ENCODE data around the gene SRGAP2B.
"Not testable (repeated sequence)": the region's sequence is repeated elsewhere in the genome, so short reads cannot be mapped to it uniquely, and the experiment has no call there.

DNA sequence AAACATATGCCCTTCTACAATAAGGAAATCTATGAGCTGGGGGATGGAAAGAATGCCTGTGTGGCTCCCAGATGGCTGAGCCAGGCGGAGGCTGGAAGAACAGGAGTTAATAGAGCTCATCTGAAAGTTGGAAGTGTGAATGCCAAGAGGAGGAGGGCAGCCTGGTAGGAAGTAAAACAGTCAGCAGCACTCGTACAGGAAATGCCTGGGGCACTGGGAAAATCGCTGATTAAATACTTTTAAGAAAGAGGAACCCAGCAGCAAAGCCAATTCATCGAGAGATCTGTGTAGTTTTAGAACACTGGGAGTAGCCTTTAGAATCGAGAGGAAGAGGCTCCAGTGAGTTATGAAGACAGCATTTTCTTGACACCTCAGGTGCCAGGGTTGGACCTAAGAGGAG is 171.5 kb downstream of the SRGAP2B start:
- TF ChIP-seq, protein P1, sequence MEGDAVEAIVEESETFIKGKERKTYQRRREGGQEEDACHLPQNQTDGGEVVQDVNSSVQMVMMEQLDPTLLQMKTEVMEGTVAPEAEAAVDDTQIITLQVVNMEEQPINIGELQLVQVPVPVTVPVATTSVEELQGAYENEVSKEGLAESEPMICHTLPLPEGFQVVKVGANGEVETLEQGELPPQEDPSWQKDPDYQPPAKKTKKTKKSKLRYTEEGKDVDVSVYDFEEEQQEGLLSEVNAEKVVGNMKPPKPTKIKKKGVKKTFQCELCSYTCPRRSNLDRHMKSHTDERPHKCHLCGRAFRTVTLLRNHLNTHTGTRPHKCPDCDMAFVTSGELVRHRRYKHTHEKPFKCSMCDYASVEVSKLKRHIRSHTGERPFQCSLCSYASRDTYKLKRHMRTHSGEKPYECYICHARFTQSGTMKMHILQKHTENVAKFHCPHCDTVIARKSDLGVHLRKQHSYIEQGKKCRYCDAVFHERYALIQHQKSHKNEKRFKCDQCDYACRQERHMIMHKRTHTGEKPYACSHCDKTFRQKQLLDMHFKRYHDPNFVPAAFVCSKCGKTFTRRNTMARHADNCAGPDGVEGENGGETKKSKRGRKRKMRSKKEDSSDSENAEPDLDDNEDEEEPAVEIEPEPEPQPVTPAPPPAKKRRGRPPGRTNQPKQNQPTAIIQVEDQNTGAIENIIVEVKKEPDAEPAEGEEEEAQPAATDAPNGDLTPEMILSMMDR (IDR thresholded peaks at IDR 0.05; ENCODE audit: low read length), result not testable (repeated sequence)
- TF ChIP-seq EZH2 (IDR thresholded peaks at IDR 0.05; ENCODE audit: borderline replicate concordance, low read length), result not testable (repeated sequence)

Data from OCI-LY1 (cell line).